Neural crest cell (in vitro differentiated cells): Measurements from ENCODE around the gene S100A6. TPM values are rescaled to one million over a fixed set of nuclear protein-coding genes. Genes with fewer than 3 reads are reported as not detected.
A peak's percentile ranks its signal among the peaks of the same experiment; 100 is the strongest.

Experiments
- DNase-seq: peaks from one replicate; pipeline ENCODE4 v3.0.0; 2021; ENCODE audit warnings: low read depth, mixed read lengths, low spot score
- H3K27ac Mint-ChIP-seq: one replicate; pipeline ENCODE4 v1.8.0; 2021; ENCODE audit warnings: mild to moderate bottlenecking, mixed read lengths; ENCODE audit not compliant: unreplicated experiment
- H3K27me3 Mint-ChIP-seq: 2 replicates; pipeline ENCODE4 v1.8.0; 2021; ENCODE audit warnings: low read depth, mild to moderate bottlenecking, mixed read lengths
- H3K36me3 Mint-ChIP-seq: 2 replicates; pipeline ENCODE4 v1.8.0; 2021; ENCODE audit warnings: low read depth, mild to moderate bottlenecking, mixed read lengths
- H3K4me1 Mint-ChIP-seq: 2 replicates; pipeline ENCODE4 v1.8.0; 2021; ENCODE audit warnings: mixed read lengths
- H3K4me3 Mint-ChIP-seq: one replicate; pipeline ENCODE4 v1.8.0; 2021; ENCODE audit warnings: mild to moderate bottlenecking, mixed read lengths
- H3K9me3 Mint-ChIP-seq: 2 replicates; pipeline ENCODE4 v1.8.0; 2021; ENCODE audit warnings: mixed read lengths
- total RNA-seq: library from RNA; stranded (reverse); gene quantifications from 2 replicates; pipeline ENCODE4 v1.2.1, GENCODE V29; 2021
- TF ChIP-seq, protein P1 (sequence below): fragments of 200-600 bp; sonication (generic); conservative IDR thresholded peaks from 2 replicates; pipeline ENCODE4 v1.5.0; 2021; ENCODE audit warnings: antibody characterized with exemption, mild to moderate bottlenecking

The S100A6 gene
- total RNA-seq, 1 donor from 2014 or later, result not detected

DNA sequence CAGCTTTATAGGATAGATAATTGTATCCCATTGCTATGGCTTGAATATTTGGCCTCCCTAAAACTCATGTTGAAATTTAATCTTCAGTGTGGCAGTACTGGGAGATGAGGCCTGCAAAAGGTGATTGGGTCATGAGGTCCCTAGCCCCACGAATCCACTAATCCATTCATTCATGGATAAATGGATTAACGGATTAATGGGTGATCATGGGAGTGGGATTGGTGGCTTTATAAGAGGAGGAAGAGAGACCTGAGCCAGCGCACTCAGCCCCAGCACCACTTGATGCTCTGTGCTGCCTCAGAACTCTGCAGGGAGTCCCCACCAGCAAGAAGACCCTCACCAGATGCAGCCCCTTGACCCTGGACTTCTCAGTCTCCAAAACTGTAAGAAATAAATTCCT, 32.0 kb downstream of the S100A6 start:
- no peak for DNase-seq
- Mint-ChIP-seq H3K27ac (no peak overlapping the region), H3K36me3 (no peaks in the 10 kb centered on the region), H3K27me3 (peaks cover 20% of the 10 kb centered on the region), H3K4me1 (no peaks in the 10 kb centered on the region), H3K9me3 (no peaks in the 10 kb centered on the region), H3K4me3 (no peak overlapping the region)
- TF ChIP-seq, protein P1, sequence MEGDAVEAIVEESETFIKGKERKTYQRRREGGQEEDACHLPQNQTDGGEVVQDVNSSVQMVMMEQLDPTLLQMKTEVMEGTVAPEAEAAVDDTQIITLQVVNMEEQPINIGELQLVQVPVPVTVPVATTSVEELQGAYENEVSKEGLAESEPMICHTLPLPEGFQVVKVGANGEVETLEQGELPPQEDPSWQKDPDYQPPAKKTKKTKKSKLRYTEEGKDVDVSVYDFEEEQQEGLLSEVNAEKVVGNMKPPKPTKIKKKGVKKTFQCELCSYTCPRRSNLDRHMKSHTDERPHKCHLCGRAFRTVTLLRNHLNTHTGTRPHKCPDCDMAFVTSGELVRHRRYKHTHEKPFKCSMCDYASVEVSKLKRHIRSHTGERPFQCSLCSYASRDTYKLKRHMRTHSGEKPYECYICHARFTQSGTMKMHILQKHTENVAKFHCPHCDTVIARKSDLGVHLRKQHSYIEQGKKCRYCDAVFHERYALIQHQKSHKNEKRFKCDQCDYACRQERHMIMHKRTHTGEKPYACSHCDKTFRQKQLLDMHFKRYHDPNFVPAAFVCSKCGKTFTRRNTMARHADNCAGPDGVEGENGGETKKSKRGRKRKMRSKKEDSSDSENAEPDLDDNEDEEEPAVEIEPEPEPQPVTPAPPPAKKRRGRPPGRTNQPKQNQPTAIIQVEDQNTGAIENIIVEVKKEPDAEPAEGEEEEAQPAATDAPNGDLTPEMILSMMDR, result no peak

DNA sequence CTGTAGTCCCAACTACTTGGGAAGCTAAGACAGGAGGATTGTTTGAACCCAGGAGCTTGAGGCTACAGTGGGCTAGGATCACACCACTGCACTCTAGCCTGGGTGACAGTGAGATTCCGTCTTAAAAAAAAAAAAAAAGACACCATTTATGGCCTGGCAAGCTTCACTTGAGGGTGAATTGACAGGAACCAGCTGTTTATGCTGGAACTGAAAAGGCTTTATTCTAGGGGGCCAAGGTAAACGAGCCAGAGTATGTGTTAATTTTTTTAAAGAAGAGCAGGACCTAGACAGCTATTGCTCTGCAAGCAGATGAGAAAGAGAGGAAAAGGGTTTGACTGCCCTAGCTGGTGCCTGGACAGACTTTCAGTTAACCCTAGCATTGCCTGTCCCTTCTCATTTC, 37.0 kb downstream of the S100A6 start:
- H3K4me3 Mint-ChIP-seq, result no peak overlapping the region
- H3K4me1 Mint-ChIP-seq, result peaks cover 10% of the 10 kb centered on the region
- no peaks in the 10 kb centered on the region for H3K9me3 Mint-ChIP-seq
- no peak for DNase-seq
- TF ChIP-seq, protein P1, result no peak
- peaks cover 48% of the 10 kb centered on the region for H3K27me3 Mint-ChIP-seq
- H3K36me3 Mint-ChIP-seq, result no peaks in the 10 kb centered on the region
- H3K27ac Mint-ChIP-seq, result no peak overlapping the region

DNA sequence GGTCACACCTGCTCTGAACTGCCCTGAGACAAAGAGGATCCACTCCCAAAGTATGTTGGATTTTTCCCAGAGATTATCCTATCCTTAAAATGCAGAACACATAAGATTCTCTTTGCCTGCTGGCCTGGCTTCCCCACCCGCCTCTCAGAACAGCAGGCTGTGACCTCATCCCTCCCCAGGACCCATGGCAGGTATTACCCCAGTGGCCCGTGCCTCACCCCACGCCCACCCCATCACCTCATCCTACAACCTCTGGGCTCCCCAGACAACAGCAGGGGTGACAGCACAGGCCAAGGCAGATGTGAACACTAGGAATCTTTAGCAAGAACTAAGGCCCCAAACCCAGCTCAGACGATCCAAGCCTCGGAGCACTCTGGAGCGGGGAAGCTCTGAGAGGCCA, 40.3 kb downstream of the S100A6 start:
- no peak for DNase-seq
- no peaks in the 10 kb centered on the region for H3K36me3 Mint-ChIP-seq
- TF ChIP-seq, protein P1, result no peak
- H3K4me3 Mint-ChIP-seq, result no peak overlapping the region
- H3K9me3 Mint-ChIP-seq, result no peaks in the 10 kb centered on the region
- H3K27ac Mint-ChIP-seq, result peak overlapping the region; percentile 8
- H3K4me1 Mint-ChIP-seq, result peaks cover 15% of the 10 kb centered on the region
- peaks cover 45% of the 10 kb centered on the region for H3K27me3 Mint-ChIP-seq

DNA sequence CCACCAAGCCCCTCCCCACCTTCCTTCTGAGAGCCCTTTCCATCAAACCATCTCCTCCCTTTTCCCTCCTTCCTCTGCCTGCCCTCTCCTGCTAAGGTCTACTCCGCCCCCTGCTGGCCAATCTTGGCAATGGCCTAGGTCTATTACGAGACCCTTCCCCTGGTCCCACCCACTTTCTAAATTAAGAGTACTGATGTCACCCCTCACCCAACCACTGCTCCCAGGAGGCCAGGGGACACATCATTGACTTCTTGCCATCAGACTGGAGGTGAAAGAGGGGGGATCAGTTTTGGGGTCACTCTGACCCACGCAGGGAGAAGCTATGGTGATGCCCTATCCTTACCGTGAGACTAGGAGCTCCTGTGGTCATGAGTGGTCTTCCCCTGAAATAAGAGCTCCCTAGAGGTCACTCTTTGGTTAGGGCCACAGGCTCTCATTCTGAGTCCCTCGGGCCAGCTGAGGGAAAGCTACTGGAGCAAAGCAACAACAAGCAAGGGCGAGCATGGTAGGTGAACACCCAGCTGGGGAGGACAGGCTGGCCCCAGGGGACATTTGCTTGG, 40.7 kb downstream of the S100A6 start:
- H3K27me3 Mint-ChIP-seq, result peaks cover 42% of the 10 kb centered on the region
- TF ChIP-seq, protein P1, result peak; percentile 91
- H3K4me1 Mint-ChIP-seq, result peaks cover 15% of the 10 kb centered on the region
- H3K36me3 Mint-ChIP-seq, result no peaks in the 10 kb centered on the region
- H3K4me3 Mint-ChIP-seq, result no peak overlapping the region
- no peaks in the 10 kb centered on the region for H3K9me3 Mint-ChIP-seq
- peak; percentile 97 for DNase-seq
- no peak overlapping the region for H3K27ac Mint-ChIP-seq

DNA sequence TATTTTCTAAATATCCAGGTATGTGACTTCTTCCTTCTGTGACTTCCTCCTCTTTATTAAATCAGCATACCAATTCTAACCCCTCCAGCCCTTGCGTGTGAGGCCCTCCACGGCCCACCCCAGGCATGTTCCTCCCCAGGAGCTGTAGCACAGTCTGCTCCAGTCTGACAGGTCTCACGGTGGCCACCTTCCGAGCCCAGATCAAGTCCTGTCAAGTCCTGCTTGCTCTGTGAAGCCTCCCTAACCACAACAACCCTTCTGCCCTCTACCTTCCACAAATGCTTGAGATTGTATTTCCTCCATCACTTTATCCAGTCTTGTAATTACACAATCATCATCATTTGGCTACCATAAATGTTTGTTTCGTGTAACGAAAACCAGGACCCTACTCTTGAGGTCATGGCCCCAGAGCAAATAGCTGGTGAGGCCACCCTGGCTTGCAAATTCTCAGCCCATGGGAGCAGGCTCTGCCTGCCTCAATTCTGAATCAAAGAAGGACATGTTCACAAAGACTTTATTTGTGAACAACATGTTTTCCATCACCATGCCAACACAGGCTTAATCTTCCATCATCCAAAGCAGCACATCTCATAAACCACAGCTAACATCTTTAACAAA, 42.3 kb downstream of the S100A6 start:
- Mint-ChIP-seq H3K36me3 (no peaks in the 10 kb centered on the region), H3K27me3 (peaks cover 26% of the 10 kb centered on the region), H3K4me1 (peaks cover 15% of the 10 kb centered on the region), H3K4me3 (no peak overlapping the region), H3K9me3 (no peaks in the 10 kb centered on the region), H3K27ac (peak overlapping the region; percentile 79)
- TF ChIP-seq, protein P1, result no peak
- DNase-seq, result no peak
